K562 treated with DMSO at 1 percent for 4 hours (cell line): ENCODE measurements around the gene EI24. TPM values are rescaled to one million over a fixed set of nuclear protein-coding genes. Genes with fewer than 3 reads are reported as not detected.

ENCODE experiments used
- total RNA-seq: library from RNA; unstranded; fragments of 300-600 nt; gene quantifications from 2 replicates; pipeline ENCODE4 v1.2.3, GENCODE V29; 2022; ENCODE audit not compliant: insufficient read depth

Gene EI24
- total RNA-seq: 128 and 167 TPM in 2 replicates

DNA sequence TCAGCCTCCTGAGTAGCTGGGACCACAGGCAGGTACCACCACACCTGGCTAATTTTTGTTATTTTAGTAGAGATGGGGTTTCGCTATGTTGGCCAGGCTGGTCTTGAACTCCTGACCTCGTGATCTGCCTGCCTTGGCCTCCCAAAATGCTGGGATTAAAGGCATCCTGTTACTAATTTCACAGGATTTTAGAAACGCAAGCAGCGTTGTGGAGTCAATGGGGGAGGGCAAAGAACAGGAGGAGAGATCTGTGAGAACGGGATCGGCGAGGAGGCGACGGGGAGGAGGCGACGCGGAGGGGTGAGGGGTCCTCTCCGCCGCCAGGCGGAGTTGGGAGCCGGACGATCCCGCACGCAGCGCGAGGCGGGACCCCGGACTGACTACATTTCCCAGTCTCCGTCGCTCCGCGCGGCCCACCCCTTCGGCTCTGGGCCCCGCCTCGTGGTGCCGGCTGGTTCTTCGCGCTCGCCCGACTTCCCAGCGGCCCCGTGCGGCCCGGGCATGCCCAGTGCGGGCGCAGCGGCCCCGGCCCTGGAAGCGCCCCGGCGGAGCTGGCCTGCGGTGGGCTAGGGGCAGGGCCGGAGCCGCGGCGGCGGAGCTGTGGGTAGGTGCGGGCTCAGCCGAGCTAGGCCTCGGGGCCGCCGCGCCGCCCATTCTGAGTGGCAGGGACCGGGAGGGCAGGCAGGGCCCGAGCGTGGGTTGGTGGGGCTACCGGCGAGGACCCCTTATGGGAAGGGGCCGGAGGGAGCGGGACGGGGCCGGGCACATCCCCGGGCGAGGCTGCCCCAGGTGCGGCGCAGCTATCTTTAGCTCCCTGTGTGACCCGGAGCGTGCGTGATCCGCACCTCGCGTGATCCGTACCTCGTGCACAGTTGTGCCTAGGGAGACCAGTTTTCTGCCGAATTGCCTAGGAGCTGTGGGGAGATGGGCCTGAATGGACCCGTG, at the start of gene EI24:
Gene EI24 (plus strand): TSS at position 508 of the 945 bp plus-strand sequence. CDS start 3,051 bp downstream, outside the sequence.

DNA sequence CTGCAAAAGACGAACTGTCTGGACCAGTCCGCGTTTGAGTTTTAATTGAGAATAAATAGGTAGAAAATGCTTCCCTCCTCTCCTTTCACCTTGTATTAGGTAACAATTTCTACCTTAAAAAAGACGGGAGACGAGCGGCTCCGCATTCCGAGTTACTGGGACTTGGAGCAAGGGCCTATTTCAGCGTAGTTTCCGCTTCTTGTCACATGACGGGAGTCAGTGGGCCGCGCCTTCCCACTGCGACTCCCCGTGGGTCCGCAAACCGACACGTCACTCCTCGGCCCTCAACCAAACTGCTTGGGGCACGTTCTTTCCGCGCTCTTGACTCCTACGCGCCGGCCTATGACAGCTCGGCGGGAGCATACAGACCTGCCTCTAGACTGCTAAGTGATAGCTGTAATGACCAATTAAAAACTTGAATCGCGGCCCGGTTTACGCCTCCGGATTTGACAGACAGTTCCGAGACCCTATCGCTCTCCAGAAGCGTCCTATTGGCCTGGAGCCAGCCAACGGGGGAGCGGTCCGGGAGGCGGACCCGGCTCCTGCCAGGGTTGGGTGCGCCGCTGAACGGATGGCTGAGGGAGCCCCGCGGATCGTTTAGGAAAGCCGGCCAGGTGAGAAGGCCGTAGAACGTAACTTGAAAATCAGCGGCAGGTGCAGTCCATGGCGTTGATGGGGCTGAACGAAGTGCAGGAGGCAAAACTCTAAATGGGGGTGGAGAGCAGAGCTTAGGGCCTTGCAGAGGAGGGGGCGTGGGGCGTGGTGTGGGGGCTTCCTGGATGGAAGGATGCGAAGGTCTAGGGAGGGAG, 23.2 kb downstream of the EI24 start, which contains the start of gene STT3A:
Gene STT3A (plus strand): TSS at position 548 of the 809 bp plus-strand sequence. CDS start 3,064 bp downstream, outside the sequence.

GRCh38 chr11:125624756-125625213, 55.5 kb downstream of the EI24 start, which contains the start of gene CHEK1:
Gene CHEK1, plus strand, starts transcription at chr11:125625163. Its CDS starts 1,606 bp downstream, at chr11:125626769.

Other genes with a start within 250 kb of the EI24 start
- gene FEZ1, start 73.2 kb upstream of the EI24 start, total RNA-seq: 12.8 and 16.0 TPM in 2 replicates
- 143 and 190 TPM in 2 replicates for gene STT3A, start 23.4 kb downstream of the EI24 start, total RNA-seq
- gene CHEK1, start 55.7 kb downstream of the EI24 start, total RNA-seq: 49.6 and 54.5 TPM in 2 replicates
- not detected in 2 replicates for gene ACRV1, start 111.4 kb downstream of the EI24 start, total RNA-seq
- not detected in 2 replicates for gene PATE1, start 176.8 kb downstream of the EI24 start, total RNA-seq
- not detected in 2 replicates for gene PATE2, start 209.4 kb downstream of the EI24 start, total RNA-seq
- gene PATE3, start 218.7 kb downstream of the EI24 start, total RNA-seq: not detected in 2 replicates